D721Med (cell line): ENCODE measurements around the gene B4GALT2.

Experiments used
- DNase-seq: peaks from one replicate; pipeline ENCODE4 v3.0.0; 2011; ENCODE audit warnings: low spot score; ENCODE audit not compliant: insufficient read length
- FAIRE-seq: peaks from 2 replicates; lab custom pipeline; 2011; peaks lifted over from hg19 to GRCh38; lab: Jason Lieb, UNC
- CTCF ChIP-seq: IDR thresholded peaks from 2 replicates; pipeline ENCODE4 v1.5.1; 2012; ENCODE audit warnings: mild to moderate bottlenecking, control low read depth; ENCODE audit not compliant: insufficient read depth; ENCODE audit errors: missing control alignments

B4GALT2 gene

GRCh38 chr1:43978551-43979260 is at the start of gene B4GALT2:
Gene B4GALT2 (plus strand): TSS chr1:43979210. CDS start chr1:43981161, 1,951 bp downstream.
- peak; percentile 97 for DNase-seq
- no peak for FAIRE-seq
- TF ChIP-seq CTCF, result no peak

GRCh38 chr1:43930168-43930948 is 48.7 kb upstream of the B4GALT2 start:
- FAIRE-seq (no peak), DNase-seq (no peak)
- peak; percentile 21 for TF ChIP-seq CTCF

GRCh38 chr1:43930949-43931275 is 48.1 kb upstream of the B4GALT2 start:
- TF ChIP-seq CTCF, result no peak
- DNase-seq (no peak), FAIRE-seq (no peak)

DNA sequence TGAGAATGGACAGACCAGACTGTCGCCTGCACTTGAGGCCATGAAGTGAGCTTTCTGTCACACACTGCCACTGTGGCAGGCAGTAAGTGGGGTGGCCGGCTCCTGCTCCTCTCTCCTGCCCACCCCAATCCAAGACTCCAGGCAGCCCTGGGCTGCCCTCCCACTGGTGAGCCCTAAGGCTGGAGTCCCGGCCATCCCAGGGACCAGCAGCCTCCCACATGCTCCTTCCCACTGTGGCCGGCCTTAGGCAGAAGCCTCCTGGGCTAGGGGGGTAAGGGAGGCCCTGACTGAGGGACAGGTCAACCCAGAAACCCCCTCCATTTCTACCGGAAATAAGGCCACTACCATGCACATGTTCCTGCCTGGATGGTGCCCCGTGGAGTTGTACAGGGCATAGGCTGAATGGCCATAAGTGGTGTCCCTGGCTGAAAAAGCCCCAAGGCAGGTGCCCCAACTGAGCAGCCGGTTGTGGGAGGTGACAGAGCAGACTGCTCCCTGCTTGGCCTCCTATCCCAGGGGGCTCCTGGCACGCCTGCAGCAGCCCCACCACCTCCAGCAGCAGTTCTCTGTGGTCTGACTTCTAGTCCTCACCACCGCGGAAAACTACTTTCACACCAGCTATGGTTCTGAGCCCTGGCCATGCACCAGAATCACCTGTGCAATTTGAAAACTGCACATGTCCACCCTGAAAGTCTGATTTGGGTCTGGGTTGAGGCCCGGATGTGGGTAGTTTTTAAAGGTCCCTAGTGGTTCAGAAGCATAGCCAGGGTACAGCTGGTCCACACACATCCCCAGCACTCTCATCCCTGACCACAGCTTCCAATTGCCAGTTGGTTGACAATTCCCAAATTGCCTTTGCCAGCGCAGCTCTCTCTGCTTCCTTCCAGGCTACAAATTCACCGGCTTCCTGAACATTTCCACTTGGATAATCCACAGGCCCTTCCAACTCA is 47.0 kb upstream of the B4GALT2 start:
- FAIRE-seq, result no peak
- DNase-seq, result no peak
- no peak for TF ChIP-seq CTCF

DNA sequence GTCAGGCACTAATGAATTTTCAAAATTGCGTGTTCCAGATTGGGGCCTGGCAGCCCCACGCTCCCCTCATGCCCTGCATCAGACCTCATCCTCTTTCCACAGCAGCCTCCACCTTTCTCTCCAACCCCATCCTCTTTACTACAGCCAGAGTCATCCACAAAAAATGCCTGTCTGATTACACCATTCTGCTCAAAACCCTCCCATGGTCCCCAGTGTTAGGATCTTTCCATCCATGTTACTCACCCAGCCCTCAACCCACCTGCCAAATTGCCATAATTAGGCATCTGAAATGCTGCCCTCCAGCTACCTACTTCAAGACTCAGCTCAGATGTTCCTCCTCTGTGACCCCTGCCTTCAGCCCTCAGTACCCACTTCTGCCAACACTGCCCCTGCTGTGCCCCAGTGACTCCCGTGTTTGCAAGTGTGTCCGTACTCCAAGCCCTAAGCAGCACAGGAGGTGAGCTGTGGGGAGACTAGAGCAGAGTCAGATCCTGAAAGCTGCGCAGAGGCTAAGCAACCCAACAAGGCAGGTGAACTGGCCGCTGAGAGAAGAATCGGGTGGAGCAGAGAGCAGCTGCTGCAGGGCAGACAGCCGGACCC is 46.1 kb upstream of the B4GALT2 start:
- FAIRE-seq, result no peak
- no peak for TF ChIP-seq CTCF
- no peak for DNase-seq

DNA sequence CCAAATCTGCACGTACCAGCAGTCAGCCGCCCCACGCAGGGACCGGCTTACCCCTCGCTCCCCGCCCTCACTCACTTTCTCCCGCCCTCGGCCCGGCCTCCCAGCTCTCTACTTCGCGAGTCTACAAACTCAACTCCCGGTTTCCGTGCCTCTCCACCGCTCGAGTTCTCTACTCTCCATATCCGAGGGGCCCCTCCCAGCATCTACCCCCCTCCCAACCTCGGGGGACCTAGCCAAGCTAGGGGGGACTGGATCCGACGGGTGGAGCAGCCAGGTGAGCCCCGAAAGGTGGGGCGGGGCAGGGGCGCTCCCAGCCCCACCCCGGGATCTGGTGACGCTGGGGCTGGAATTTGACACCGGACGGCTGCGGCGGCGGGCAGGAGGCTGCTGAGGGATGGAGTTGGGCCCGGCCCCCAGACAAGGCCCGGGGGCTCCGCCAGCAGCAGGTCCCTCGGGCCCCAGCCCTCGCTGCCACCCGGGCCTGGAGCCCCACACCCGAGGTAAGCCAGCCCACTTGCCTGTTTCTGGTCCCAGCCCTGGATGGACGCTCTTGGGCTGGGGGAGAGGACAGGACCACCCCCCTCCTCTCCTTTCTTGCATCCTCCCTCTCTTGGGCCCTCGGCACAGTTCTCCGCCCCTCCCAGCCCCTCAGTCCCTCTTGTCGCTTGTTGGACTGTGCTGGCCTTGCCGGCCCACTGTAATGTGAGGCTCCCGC is 45.5 kb upstream of the B4GALT2 start, which contains the start of gene ARTN:
TSS of gene ARTN (plus strand) at position 416 of the 715 bp plus-strand sequence. CDS start 1,856 bp downstream, outside the sequence.
- no peak for DNase-seq
- TF ChIP-seq CTCF, result no peak
- no peak for FAIRE-seq
